Measurements from ENCODE around the gene RPGRIP1L. TPM values are rescaled to one million over a fixed set of nuclear protein-coding genes. Genes with fewer than 3 reads are reported as not detected.
A peak's percentile ranks its signal among the peaks of the same experiment; 100 is the strongest.

Gene RPGRIP1L
- total and polyA plus RNA-seq, 9 of the 15 experiments (the other 6 are each of a cell fraction or from before 2014, with no cell fraction given) = 3.2 to 7.7 (median 5.8) TPM

DNA sequence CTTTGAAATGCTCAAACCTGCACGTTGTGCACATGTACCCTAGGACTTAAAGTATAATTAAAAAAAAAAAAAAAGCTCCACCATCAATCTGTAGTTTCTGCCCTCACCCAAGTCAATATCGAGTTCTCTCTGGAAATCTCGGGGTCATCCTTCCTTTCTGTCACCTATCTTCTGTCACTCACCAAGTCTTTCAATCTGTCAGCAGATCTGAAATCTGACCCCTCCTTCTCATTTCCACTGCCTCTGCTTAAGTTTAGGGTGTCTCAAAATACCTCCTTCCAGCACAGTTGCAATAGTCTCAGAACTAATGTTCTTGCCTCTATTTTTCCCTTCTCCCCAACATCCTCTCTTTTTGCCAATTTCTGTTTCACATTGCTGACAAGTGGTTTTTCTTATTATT is 32.6 kb upstream of the RPGRIP1L start:
- CTCF ChIA-PET (ENCODE audit: low intra/inter-chr PET ratio) = no interaction called here
- DNase-seq (ENCODE audit: extremely low read depth in 1 of 4, low spot score in 3 of 4) (no peak), FAIRE-seq (no peak)

DNA sequence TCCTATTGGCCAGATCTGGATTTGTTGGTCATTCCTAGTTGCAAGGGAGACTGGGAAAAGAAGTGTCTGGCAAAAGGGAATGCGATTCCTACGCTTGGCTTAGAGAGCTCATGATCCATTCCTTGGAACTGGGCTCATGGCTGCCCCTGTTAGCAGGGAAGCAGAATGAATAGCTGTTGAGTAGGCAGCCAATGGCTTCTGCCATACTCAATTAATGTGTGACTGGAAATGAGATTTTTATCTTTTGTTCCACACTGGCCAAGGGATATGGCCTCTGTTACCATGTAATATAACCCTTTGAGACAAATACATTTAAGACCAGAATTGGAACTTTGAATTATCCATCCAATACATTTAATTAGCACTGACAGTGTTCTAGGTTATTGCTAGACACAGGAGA is 31.2 kb upstream of the RPGRIP1L start:
- H3K9me1 ChIP-seq (ENCODE audit: control insufficient read depth, insufficient read depth, low read length) = no peaks in the 10 kb centered on the region
- no TSS peak for BruUV-seq (replicated peaks)
- intact Hi-C loops (cut with micrococcal nuclease) (no loop called here), in situ Hi-C loops (cut with MboI) (no loop called here)
- peaks cover 8% of the 10 kb centered on the region; the same call in 1 of the 2 replicates for H4K20me1 ChIP-seq (replicated peaks; ENCODE audit: control insufficient read depth, insufficient read depth, low read length)
- H3K4me3 ChIP-seq = no peak overlapping the region
- FAIRE-seq (no peak), ATAC-seq (no peak), DNase-seq (ENCODE audit: extremely low read depth in 1 of 4, low spot score in 3 of 4) (no peak)
- CTCF ChIA-PET (ENCODE audit: low intra/inter-chr PET ratio) = no interaction called here
- H3K79me2 ChIP-seq (ENCODE audit: control insufficient read depth, insufficient read depth, low read length) = no peaks in the 10 kb centered on the region
- TF ChIP-seq, protein P1, sequence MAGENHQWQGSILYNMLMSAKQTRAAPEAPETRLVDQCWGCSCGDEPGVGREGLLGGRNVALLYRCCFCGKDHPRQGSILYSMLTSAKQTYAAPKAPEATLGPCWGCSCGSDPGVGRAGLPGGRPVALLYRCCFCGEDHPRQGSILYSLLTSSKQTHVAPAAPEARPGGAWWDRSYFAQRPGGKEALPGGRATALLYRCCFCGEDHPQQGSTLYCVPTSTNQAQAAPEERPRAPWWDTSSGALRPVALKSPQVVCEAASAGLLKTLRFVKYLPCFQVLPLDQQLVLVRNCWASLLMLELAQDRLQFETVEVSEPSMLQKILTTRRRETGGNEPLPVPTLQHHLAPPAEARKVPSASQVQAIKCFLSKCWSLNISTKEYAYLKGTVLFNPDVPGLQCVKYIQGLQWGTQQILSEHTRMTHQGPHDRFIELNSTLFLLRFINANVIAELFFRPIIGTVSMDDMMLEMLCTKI (IDR thresholded peaks at IDR 0.05; ENCODE audit: partially characterized antibody) = no peak
- TF ChIP-seq ZNF695 (CRISPR knock-in tag; IDR thresholded peaks at IDR 0.05) (no peak), ZSCAN32 (CRISPR knock-in tag; IDR thresholded peaks at IDR 0.05) (no peak), ZNF766 (CRISPR knock-in tag; conservative IDR thresholded peaks at IDR 0.05) (no peak), FUS (optimal IDR thresholded peaks at IDR 0.05; ENCODE audit: low read depth, low read length) (no peak), SIN3B (IDR thresholded peaks at IDR 0.05; ENCODE audit: low read depth) (no peak)
- 33% methylated on average over 2 of the region's 2 CpGs for WGBS (ENCODE audit: insufficient coverage, low coverage, missing lambda C conversion rate)
- H3K27me3 ChIP-seq (ENCODE audit: control insufficient read depth in 2 of 2, insufficient read depth in 2 of 2, low read length in 2 of 2) = no peaks in the 10 kb centered on the region
- no peak overlapping the region for H3K9ac ChIP-seq (ENCODE audit: insufficient read depth in 1 of 2, low read depth in 2 of 2, low read length in 2 of 2)
- no peaks in the 10 kb centered on the region for H3K9me3 ChIP-seq (replicated peaks; ENCODE audit: control insufficient read depth, insufficient read depth, low read depth, low read length)
- no peak overlapping the region for H3K27ac ChIP-seq (ENCODE audit: extremely low read depth, low read depth, low read length)
- H3K4me1 ChIP-seq (replicated peaks in 1 of 2; ENCODE audit: control insufficient read depth in 2 of 2, insufficient read depth in 2 of 2, low read length in 2 of 2) = no peaks in the 10 kb centered on the region
- H2AFZ ChIP-seq (ENCODE audit: low read depth, low read length) = no peak overlapping the region
- POLR2A ChIA-PET = no interaction called here
- H3K36me3 ChIP-seq (ENCODE audit: control insufficient read depth, insufficient read depth, low read length) = no peaks in the 10 kb centered on the region
- no peak overlapping the region for H3K4me2 ChIP-seq (ENCODE audit: insufficient read depth, low read length)

More for the DNA sequence above, 32.6 kb upstream of the RPGRIP1L start:
- Histone ChIP-seq H3K9me3 (replicated peaks; ENCODE audit: control insufficient read depth, insufficient read depth, low read depth, low read length) (no peaks in the 10 kb centered on the region), H3K27me3 (ENCODE audit: control insufficient read depth in 2 of 2, insufficient read depth in 2 of 2, low read length in 2 of 2) (no peaks in the 10 kb centered on the region), H3K4me2 (ENCODE audit: insufficient read depth, low read length) (no peak overlapping the region), H2AFZ (ENCODE audit: low read depth, low read length) (no peak overlapping the region), H3K79me2 (ENCODE audit: control insufficient read depth, insufficient read depth, low read length) (no peaks in the 10 kb centered on the region), H3K36me3 (ENCODE audit: control insufficient read depth, insufficient read depth, low read length) (no peaks in the 10 kb centered on the region), H4K20me1 (replicated peaks; ENCODE audit: control insufficient read depth, insufficient read depth, low read length) (peaks cover 8% of the 10 kb centered on the region; the same call in 1 of the 2 replicates), H3K9ac (ENCODE audit: insufficient read depth in 1 of 2, low read depth in 2 of 2, low read length in 2 of 2) (no peak overlapping the region), H3K27ac (ENCODE audit: extremely low read depth, low read depth, low read length) (no peak overlapping the region), H3K4me1 (replicated peaks in 1 of 2; ENCODE audit: control insufficient read depth in 2 of 2, insufficient read depth in 2 of 2, low read length in 2 of 2) (peaks cover 0 to 3% of the 10 kb centered on the region in 2 experiments; a peak in 1 of 5 replicates), H3K9me1 (ENCODE audit: control insufficient read depth, insufficient read depth, low read length) (no peaks in the 10 kb centered on the region), H3K4me3 (no peak overlapping the region)
- POLR2A ChIA-PET = interaction anchor here (0.6 kb wide), 2 partner anchors 165 to 1412 kb away, joined by 3 read pairs; no protein-coding TSS in a partner anchor
- WGBS (ENCODE audit: insufficient coverage, low coverage, missing lambda C conversion rate) = 4% methylated on average over 3 of the region's 3 CpGs
- in situ Hi-C loops (cut with MboI) (no loop called here), intact Hi-C loops (cut with micrococcal nuclease) (no loop called here)
- BruUV-seq (replicated peaks) = no TSS peak
- ATAC-seq = no peak
- TF ChIP-seq CBX1 (IDR thresholded peaks at IDR 0.05; ENCODE audit: low read depth) (no peak), MTF1 (CRISPR knock-in tag; IDR thresholded peaks at IDR 0.05; ENCODE audit: borderline replicate concordance) (no peak), RFX7 (CRISPR knock-in tag; IDR thresholded peaks at IDR 0.05) (no peak), MEIS2 (IDR thresholded peaks at IDR 0.05; ENCODE audit: partially characterized antibody) (peak; percentile 79), NR2F6 (CRISPR knock-in tag; IDR thresholded peaks at IDR 0.05) (no peak), SIRT6 (IDR thresholded peaks at IDR 0.05; ENCODE audit: low read depth, low read length) (no peak), ASH1L (IDR thresholded peaks at IDR 0.05; ENCODE audit: borderline replicate concordance, low read depth, partially characterized antibody) (no peak)
